Activated naive CD4-positive, alpha-beta T cell treated with anti-CD3 and anti-CD28 coated beads, Interleukin-2, amount 50 U/mL, for 72 hours (primary cell): ENCODE results near the gene BIRC2. TPM values are rescaled to one million over a fixed set of nuclear protein-coding genes. Genes with fewer than 3 reads are reported as not detected.
A peak's percentile ranks its signal among the peaks of the same experiment; 100 is the strongest.

ENCODE experiments used
- ATAC-seq, 2 donors: fragments of 150-1000 bp; cut with Tn5 transposase; 2 replicates each; pipeline ENCODE4 v1.10.0; 2021; ENCODE audit warnings: mild to moderate bottlenecking in 2 of 2, moderate library complexity in 2 of 2
- DNase-seq, 2 donors: peaks; one replicate each; pipeline ENCODE4 v3.0.0; 2021 to 2022; ENCODE audit warnings: low spot score in 2 of 2
- H3K27ac Mint-ChIP-seq, 2 donors: one replicate each; pipeline ENCODE4 v1.8.0; 2022; ENCODE audit warnings: mild to moderate bottlenecking in 2 of 2, mixed read lengths in 2 of 2
- H3K36me3 Mint-ChIP-seq, 2 donors: one replicate each; pipeline ENCODE4 v1.8.0; 2022; ENCODE audit warnings: mixed read lengths in 2 of 2
- H3K9me3 Mint-ChIP-seq, 2 donors: one replicate each; pipeline ENCODE4 v1.8.0; 2022; ENCODE audit warnings: mixed read lengths in 2 of 2
- total RNA-seq, 2 donors: library from RNA; stranded (reverse); gene quantifications; one replicate each; pipeline ENCODE4 v1.2.3, GENCODE V29; 2022

BIRC2 gene
- total RNA-seq, 2 donors from 2014 or later = 40.7 to 67.6 TPM

- no peak for DNase-seq
- no peak for ATAC-seq
- H3K27ac Mint-ChIP-seq = peak overlapping the region; percentile 17 to 47
- H3K9me3 Mint-ChIP-seq = peaks cover 4 to 12% of the 10 kb centered on the region in 2 donors
- peaks cover 26 to 44% of the 10 kb centered on the region in 2 donors for H3K36me3 Mint-ChIP-seq
Observed at GRCh38 chr11:102385085-102386007, 38.3 kb downstream of the BIRC2 start.

- ATAC-seq (peak in 1 of 2 donors; percentile 46), DNase-seq (no peak)
- H3K27ac Mint-ChIP-seq = no peak overlapping the region
- H3K36me3 Mint-ChIP-seq = peaks cover 21 to 36% of the 10 kb centered on the region in 2 donors
- peaks cover 4 to 12% of the 10 kb centered on the region in 2 donors for H3K9me3 Mint-ChIP-seq
Observed at GRCh38 chr11:102386136-102386734, 39.2 kb downstream of the BIRC2 start.

GRCh38 chr11:102387043-102387781, 40.2 kb downstream of the BIRC2 start:
- no peak for ATAC-seq
- no peak for DNase-seq
- H3K36me3 Mint-ChIP-seq = peaks cover 21 to 38% of the 10 kb centered on the region in 2 donors
- H3K9me3 Mint-ChIP-seq = peaks cover 4 to 12% of the 10 kb centered on the region in 2 donors
- no peak overlapping the region for H3K27ac Mint-ChIP-seq

- peak in 1 of 2 donors; percentile 92 for ATAC-seq
- Mint-ChIP-seq H3K27ac (peak overlapping the region; percentile 51 to 70), H3K9me3 (peaks cover 4 to 12% of the 10 kb centered on the region in 2 donors), H3K36me3 (peaks cover 18 to 53% of the 10 kb centered on the region in 2 donors)
- no peak for DNase-seq
Observed at GRCh38 chr11:102389253-102389652, 42.2 kb downstream of the BIRC2 start.

GRCh38 chr11:102390667-102391465, 43.9 kb downstream of the BIRC2 start:
- Mint-ChIP-seq H3K27ac (peak overlapping the region; percentile 31 to 33), H3K36me3 (peaks cover 18 to 58% of the 10 kb centered on the region in 2 donors), H3K9me3 (peaks cover 4 to 12% of the 10 kb centered on the region in 2 donors)
- peak; percentile 59 to 66 for DNase-seq
- ATAC-seq = peak; percentile 46 to 63

- DNase-seq (no peak), ATAC-seq (peak in 1 of 2 donors; percentile 5)
- peaks cover 4 to 12% of the 10 kb centered on the region in 2 donors for H3K9me3 Mint-ChIP-seq
- peaks cover 18 to 61% of the 10 kb centered on the region in 2 donors for H3K36me3 Mint-ChIP-seq
- peak overlapping the region; percentile 18 to 85 for H3K27ac Mint-ChIP-seq
Observed at GRCh38 chr11:102391549-102392237, 44.7 kb downstream of the BIRC2 start.

- Mint-ChIP-seq H3K27ac (peak overlapping the region; percentile 23 to 85), H3K9me3 (peaks cover 2 to 9% of the 10 kb centered on the region in 2 donors), H3K36me3 (peaks cover 15 to 50% of the 10 kb centered on the region in 2 donors)
- DNase-seq (no peak), ATAC-seq (peak in 1 of 2 donors; percentile 3)
Observed at GRCh38 chr11:102393272-102393730, 46.3 kb downstream of the BIRC2 start.

GRCh38 chr11:102395720-102396393, 48.8 kb downstream of the BIRC2 start:
- no peaks in the 10 kb centered on the region for H3K9me3 Mint-ChIP-seq
- DNase-seq (no peak), ATAC-seq (no peak)
- peaks cover 5 to 45% of the 10 kb centered on the region in 2 donors for H3K36me3 Mint-ChIP-seq
- peak overlapping the region in 1 of 2 donors; percentile 61 for H3K27ac Mint-ChIP-seq

- peak; percentile 82 to 85 for ATAC-seq
- Mint-ChIP-seq H3K36me3 (peaks cover 8 to 54% of the 10 kb centered on the region in 2 donors), H3K27ac (peak overlapping the region; percentile 65 to 85), H3K9me3 (no peaks in the 10 kb centered on the region)
- DNase-seq = no peak
Observed at GRCh38 chr11:102396708-102397563, 49.9 kb downstream of the BIRC2 start.

- Mint-ChIP-seq H3K9me3 (no peaks in the 10 kb centered on the region), H3K36me3 (peaks cover 6 to 48% of the 10 kb centered on the region in 2 donors), H3K27ac (no peak overlapping the region)
- no peak for DNase-seq
- no peak for ATAC-seq
Observed at GRCh38 chr11:102398297-102398696, 51.3 kb downstream of the BIRC2 start.

GRCh38 chr11:102399189-102399588, 52.2 kb downstream of the BIRC2 start:
- no peak overlapping the region for H3K27ac Mint-ChIP-seq
- no peak for ATAC-seq
- peaks cover 6 to 51% of the 10 kb centered on the region in 2 donors for H3K36me3 Mint-ChIP-seq
- DNase-seq = no peak
- no peaks in the 10 kb centered on the region for H3K9me3 Mint-ChIP-seq

GRCh38 chr11:102400603-102401002, 53.6 kb downstream of the BIRC2 start:
- H3K9me3 Mint-ChIP-seq = no peaks in the 10 kb centered on the region
- DNase-seq (no peak), ATAC-seq (no peak)
- H3K36me3 Mint-ChIP-seq = peaks cover 7 to 46% of the 10 kb centered on the region in 2 donors
- peak overlapping the region in 1 of 2 donors; percentile 61 for H3K27ac Mint-ChIP-seq

- DNase-seq (no peak), ATAC-seq (peak; percentile 23 to 42)
- H3K9me3 Mint-ChIP-seq = no peaks in the 10 kb centered on the region
- H3K27ac Mint-ChIP-seq = peak overlapping the region; percentile 7 to 34
- H3K36me3 Mint-ChIP-seq = peaks cover 12 to 43% of the 10 kb centered on the region in 2 donors
Observed at GRCh38 chr11:102401905-102402304, 54.9 kb downstream of the BIRC2 start.

- DNase-seq (no peak), ATAC-seq (no peak)
- no peaks in the 10 kb centered on the region for H3K9me3 Mint-ChIP-seq
- H3K27ac Mint-ChIP-seq = no peak overlapping the region
- peaks cover 12 to 43% of the 10 kb centered on the region in 2 donors for H3K36me3 Mint-ChIP-seq
Observed at GRCh38 chr11:102402548-102402947, 55.5 kb downstream of the BIRC2 start.
